ENCODE measurements around the gene SH3PXD2B. TPM values are rescaled to one million over a fixed set of nuclear protein-coding genes. Genes with fewer than 3 reads are reported as not detected.
A peak's percentile ranks its signal among the peaks of the same experiment; 100 is the strongest.

Gene SH3PXD2B
- total RNA-seq (under 1 TPM; 0.12 to 0.21 TPM), total RNA-seq (0.15 to 0.81 reads per million in 2 donors)

DNA sequence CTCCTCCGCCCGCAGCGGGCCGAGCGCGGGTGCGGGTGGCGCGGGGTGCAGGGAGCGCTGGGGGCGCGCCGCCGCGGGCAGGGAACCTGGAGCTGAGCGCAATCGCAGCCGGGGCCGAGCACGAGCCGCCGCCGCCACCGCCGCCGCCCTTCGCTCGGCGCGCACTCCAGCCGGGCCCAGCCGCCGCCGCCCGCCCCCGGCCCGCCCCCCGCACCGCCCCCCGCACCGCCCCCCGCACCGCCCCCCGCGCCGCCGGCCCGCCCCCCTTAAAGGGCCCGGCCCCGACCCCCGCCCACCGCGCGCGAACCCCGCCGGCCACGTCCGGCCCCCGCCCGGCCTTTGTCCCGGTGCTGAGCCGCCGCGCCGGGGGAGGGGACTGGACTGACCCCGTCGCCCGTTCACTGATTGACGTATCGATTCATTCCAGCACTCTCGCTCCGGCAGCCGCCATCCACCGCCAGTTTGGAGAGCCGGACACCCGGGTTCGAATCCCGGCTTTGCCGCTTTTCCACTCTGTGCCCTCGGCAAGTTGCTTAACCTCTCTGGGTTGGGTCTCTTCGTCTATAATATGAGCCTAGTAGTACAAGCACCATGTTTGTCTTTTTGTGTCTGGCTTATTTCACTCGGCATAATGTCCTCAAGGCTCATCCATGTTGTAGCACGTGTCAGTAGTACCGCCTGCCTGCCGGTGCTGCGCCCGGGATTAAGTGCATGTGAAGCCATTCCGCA is at the start of gene SH3PXD2B:
Gene SH3PXD2B, minus strand, starts transcription at position 168 of the 729 bp plus-strand sequence. CDS start 173 bp downstream, outside the sequence.
- H3K9me3 ChIP-seq (ENCODE audit: control insufficient read depth, low read length, poor library complexity, severe bottlenecking) = no peaks in the 10 kb centered on the region
- ATAC-seq (peak; percentile 74), DNase-seq (peak in 2 of 3 donors; percentile 36)
- Mint-ChIP-seq H3K27ac (no peak within 1 kb of the TSS), H3K27me3 (peaks cover 58% of the 10 kb centered on the region), H3K4me3 (peak within 1 kb of the TSS; percentile 94), H3K36me3 (ENCODE audit: low read depth) (peaks cover 7% of the 10 kb centered on the region), H3K4me1 (peaks cover 9% of the 10 kb centered on the region)

DNA sequence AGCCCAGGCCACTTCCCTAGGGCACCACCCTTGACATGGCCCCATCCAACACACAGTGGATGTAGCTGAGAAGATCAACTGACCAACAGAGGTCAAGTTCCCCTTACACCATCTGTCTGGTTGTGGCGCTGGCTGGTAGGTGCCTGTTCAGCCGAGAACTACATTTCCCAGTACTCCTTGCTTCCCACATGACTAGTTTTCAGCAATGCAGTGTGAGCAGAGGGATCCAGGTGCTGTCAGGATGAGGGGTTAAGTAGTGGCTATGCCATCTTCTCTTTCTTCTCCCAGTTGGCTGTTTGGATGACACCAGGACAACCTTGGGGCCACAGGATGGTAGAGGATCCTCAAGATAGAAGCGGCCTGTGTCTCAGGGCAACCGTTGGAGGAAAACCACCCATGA is 48.6 kb upstream of the SH3PXD2B start:
- Mint-ChIP-seq H3K27me3 (peaks cover 51% of the 10 kb centered on the region), H3K4me1 (no peaks in the 10 kb centered on the region), H3K27ac (no peak overlapping the region), H3K4me3 (no peak overlapping the region), H3K36me3 (ENCODE audit: low read depth) (peaks cover 7% of the 10 kb centered on the region)
- no peak for ATAC-seq
- no peak for DNase-seq
- no peaks in the 10 kb centered on the region for H3K9me3 ChIP-seq (ENCODE audit: control insufficient read depth, low read length, poor library complexity, severe bottlenecking)

DNA sequence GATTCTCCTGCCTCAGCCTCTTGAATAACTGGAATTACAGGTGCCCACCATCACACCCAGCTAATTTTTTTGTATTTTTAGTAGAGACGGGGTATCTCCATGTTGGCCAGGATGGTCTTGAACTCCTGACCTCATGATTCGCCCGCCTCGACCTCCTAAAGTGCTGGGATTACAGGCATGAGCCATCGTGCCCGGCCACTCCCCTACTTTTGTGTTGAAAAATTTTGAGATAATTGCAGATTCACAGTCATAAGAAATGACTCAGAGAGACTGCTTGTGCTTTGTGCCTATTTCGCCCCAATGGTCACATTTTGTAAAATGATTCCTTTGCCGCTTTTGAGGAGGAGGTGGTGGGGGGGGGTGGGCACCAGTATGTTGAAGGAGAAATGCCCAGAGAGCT is 48.1 kb upstream of the SH3PXD2B start:
- no peak for DNase-seq

DNA sequence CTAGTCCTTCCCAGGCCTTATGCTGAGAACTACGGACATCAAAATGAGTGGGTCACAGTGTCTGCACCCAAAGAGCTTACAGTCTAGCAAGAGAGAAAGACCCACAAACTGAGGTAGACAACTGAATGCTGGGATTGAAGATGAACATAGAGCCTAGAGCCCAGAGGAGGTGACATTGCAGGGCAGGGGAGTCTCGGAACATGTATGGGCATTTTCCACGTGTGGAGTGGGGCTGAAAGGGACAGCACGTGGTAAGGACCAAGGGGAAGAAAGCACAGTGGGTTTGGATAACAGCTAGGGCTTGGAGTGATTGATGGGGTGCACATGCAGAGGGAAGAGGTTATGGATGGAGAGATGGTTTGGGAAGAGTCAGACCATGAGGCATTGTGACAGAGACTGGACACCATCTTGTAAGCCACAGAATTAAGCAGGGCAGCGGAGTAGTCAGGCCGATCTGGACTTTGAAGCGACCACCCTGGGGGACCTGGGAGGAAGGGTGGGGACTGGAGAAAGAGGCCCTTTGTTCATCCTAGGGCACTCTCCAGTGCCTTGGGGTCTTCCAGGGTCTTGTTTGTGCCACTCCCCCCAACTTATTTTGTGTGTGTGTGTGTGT is 47.5 kb upstream of the SH3PXD2B start:
- Mint-ChIP-seq H3K4me3 (no peak overlapping the region), H3K27ac (no peak overlapping the region), H3K4me1 (no peaks in the 10 kb centered on the region), H3K36me3 (ENCODE audit: low read depth) (peaks cover 2% of the 10 kb centered on the region), H3K27me3 (peaks cover 44% of the 10 kb centered on the region)
- DNase-seq = no peak
- H3K9me3 ChIP-seq (ENCODE audit: control insufficient read depth, low read length, poor library complexity, severe bottlenecking) = no peaks in the 10 kb centered on the region
- no peak for ATAC-seq

More for the DNA sequence above, 48.1 kb upstream of the SH3PXD2B start:
- H3K9me3 ChIP-seq (ENCODE audit: control insufficient read depth, low read length, poor library complexity, severe bottlenecking) = no peaks in the 10 kb centered on the region
- no peak overlapping the region for H3K4me3 Mint-ChIP-seq
- no peak for ATAC-seq
- H3K4me1 Mint-ChIP-seq = no peaks in the 10 kb centered on the region
- H3K27me3 Mint-ChIP-seq = peaks cover 46% of the 10 kb centered on the region
- H3K36me3 Mint-ChIP-seq (ENCODE audit: low read depth) = peaks cover 5% of the 10 kb centered on the region
- H3K27ac Mint-ChIP-seq = no peak overlapping the region

DNA sequence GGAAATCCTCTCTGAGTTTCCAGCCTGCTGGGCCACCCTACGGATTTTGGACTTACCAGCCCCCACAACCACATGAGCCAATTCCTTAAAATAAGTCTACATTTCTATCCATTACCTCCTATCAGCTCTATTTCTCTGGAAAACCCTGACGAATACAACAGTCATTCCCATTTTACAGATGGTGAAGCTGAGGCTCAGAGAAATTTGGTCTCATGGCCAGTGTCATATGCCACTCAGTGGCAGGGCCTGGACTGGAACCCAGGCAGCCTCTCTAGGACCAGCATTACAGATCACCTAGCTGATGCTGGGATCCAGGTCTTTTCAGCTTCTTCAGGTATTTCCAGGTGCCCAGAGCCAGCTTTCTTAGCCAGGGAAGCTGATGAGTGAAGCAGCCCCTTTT is 45.0 kb upstream of the SH3PXD2B start:
- H3K27ac Mint-ChIP-seq = no peak overlapping the region
- H3K27me3 Mint-ChIP-seq = peaks cover 42% of the 10 kb centered on the region
- DNase-seq (no peak), ATAC-seq (no peak)
- no peaks in the 10 kb centered on the region for H3K4me1 Mint-ChIP-seq
- peaks cover 2% of the 10 kb centered on the region for H3K36me3 Mint-ChIP-seq (ENCODE audit: low read depth)
- H3K4me3 Mint-ChIP-seq = no peak overlapping the region
- H3K9me3 ChIP-seq (ENCODE audit: control insufficient read depth, low read length, poor library complexity, severe bottlenecking) = no peaks in the 10 kb centered on the region

DNA sequence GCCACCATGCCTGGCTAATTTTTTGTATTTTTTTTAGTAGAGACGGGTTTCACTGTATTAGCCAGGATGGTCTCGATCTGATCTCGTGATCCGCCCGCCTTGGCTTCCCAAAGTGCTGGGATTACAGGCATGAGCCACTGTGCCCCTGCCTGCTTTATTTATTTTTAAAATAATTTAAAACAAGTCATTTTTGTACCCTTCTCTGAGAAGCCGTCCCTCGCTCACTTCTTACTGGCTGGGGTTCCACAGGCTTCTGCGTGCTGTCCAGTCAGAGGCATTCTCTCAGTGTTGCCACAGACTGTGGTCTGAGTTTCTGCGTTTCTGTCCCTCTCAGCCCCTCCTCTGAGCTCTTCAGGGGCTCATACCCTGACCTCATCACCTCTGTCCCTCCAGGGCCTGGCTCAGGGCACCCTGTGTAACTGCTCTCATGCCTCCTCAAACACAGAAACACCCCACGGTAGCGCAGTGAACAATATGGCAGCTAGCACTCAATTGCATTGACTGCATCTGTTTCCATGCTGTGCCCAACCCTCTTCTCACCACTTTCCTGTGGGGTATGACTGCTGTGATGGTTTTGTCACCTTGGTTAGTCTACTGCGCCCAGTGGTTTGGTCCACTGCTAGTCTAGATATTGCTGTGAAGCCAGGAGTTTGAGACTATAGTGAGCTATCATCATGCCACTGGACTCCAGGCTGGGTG is 44.3 kb upstream of the SH3PXD2B start:
- no peak for ATAC-seq
- Mint-ChIP-seq H3K4me3 (no peak overlapping the region), H3K27me3 (peaks cover 48% of the 10 kb centered on the region), H3K27ac (no peak overlapping the region), H3K36me3 (ENCODE audit: low read depth) (peaks cover 2% of the 10 kb centered on the region), H3K4me1 (no peaks in the 10 kb centered on the region)
- H3K9me3 ChIP-seq (ENCODE audit: control insufficient read depth, low read length, poor library complexity, severe bottlenecking) = no peaks in the 10 kb centered on the region
- DNase-seq = no peak

DNA sequence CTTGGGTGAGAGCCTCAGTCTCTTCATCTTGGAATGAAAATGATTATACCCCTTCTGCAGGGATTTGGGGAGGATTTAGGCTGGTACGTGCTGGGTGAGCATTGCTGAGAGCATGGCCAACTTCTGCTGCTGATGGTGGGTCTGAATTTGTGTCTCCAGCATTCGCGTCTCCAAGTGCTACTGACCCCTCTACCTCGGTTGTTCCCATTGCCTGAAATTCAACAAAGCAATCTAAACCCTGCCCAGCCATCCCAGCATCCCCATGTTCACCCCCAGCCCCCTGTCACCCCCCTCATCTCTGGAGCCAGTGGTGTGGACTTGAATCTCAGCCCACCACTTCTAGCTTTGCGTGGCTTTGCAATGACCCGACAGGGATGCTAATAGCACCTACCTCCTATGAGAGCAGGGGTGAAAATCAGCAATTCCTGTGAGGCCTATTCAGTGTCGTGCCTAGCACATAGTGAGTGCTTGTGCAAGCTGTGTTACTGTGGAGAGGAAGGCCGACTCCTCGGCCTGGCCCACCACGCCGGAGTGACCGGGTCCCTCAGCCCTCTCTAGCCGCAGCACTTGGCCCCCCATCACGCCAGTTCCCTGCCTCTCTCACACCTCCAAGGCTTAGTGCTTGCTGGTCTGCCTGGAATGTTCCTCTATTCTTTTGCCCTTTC is 43.4 kb upstream of the SH3PXD2B start:
- no peak overlapping the region for H3K27ac Mint-ChIP-seq
- peaks cover 43% of the 10 kb centered on the region for H3K27me3 Mint-ChIP-seq
- H3K36me3 Mint-ChIP-seq (ENCODE audit: low read depth) = no peaks in the 10 kb centered on the region
- no peaks in the 10 kb centered on the region for H3K4me1 Mint-ChIP-seq
- ATAC-seq (no peak), DNase-seq (no peak)
- no peak overlapping the region for H3K4me3 Mint-ChIP-seq
- no peaks in the 10 kb centered on the region for H3K9me3 ChIP-seq (ENCODE audit: control insufficient read depth, low read length, poor library complexity, severe bottlenecking)

DNA sequence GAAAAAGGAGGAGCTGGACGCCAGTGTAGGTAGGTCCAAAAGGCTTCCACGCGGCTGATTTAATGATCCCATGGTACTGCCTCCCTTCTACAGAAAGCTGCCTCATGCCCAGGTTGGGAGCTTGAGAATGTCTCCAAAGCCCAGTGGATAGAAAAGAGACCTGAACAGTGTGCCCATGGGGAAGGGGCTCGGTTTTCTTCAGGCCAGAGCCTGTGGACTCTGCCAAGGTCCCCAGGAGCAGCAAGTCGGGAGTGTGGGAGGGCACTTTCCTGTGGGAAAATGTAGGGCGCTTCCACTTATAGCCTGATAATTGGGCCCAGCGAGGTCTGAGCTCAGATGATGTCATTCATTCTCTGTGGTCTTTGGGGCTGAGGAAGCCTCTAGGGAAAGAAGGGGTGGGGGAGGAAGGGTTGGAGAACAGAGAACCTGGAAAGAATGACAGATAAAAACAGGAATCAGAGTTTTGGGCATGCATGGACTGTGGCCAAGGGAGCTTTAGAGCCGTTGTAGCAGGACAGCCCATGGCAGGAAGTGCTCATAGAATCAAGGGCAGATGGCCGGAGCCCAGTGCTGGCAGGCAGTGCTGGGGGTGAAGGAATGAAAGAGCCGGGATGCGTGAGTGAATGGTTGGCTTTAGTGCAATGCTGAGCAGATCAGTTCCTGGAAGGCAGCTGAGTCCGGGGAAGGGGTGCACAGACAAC is 42.5 kb upstream of the SH3PXD2B start:
- no peak overlapping the region for H3K27ac Mint-ChIP-seq
- H3K4me1 Mint-ChIP-seq = no peaks in the 10 kb centered on the region
- ATAC-seq = no peak
- no peaks in the 10 kb centered on the region for H3K36me3 Mint-ChIP-seq (ENCODE audit: low read depth)
- no peaks in the 10 kb centered on the region for H3K9me3 ChIP-seq (ENCODE audit: control insufficient read depth, low read length, poor library complexity, severe bottlenecking)
- no peak for DNase-seq
- no peak overlapping the region for H3K4me3 Mint-ChIP-seq
- H3K27me3 Mint-ChIP-seq = peaks cover 49% of the 10 kb centered on the region

DNA sequence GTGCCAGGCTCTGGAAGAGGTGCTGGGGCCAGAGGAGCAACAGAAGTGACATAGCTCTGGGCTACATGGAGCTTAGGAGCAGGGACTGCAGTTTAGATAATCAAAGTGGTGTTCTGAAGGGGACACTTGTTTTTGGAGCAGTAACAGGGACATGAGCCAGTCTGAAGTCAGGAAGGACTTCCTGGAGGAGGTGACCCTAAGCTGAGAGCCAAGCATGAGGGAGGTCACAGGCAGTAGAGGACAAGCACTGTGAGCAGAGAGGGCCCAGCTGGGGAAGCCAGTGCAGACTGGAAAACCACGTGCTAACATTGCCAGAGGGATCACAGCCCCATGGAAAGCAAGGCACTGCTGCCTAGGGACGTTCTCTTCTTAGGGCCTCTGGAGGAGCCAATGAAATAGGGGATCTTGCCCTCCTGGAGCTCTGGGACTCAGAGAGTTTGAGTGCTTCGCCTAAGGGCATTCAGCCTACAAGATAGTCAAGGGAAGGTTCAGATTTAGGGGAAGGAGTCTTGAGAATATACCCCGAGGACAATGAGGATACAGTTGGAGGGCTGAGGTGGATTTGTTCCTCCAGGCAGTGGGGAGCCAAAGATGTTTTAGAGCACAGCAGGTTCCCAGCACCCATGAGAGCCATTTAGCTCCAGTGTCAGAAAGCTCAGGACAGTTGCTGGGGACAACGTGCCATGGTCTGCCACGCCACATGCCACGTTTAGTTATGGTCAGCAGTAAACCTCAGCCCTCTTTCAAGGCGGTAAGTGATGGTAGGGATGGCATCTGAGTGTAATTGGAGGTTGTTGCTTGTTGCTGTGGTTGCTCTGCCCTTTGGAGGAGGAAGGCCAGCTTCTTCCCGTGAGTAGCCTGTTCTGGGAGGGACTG is 40.5 kb upstream of the SH3PXD2B start:
- Mint-ChIP-seq H3K4me3 (no peak overlapping the region), H3K27ac (no peak overlapping the region), H3K36me3 (ENCODE audit: low read depth) (no peaks in the 10 kb centered on the region), H3K4me1 (no peaks in the 10 kb centered on the region), H3K27me3 (peaks cover 66% of the 10 kb centered on the region)
- DNase-seq (no peak), ATAC-seq (no peak)
- no peaks in the 10 kb centered on the region for H3K9me3 ChIP-seq (ENCODE audit: control insufficient read depth, low read length, poor library complexity, severe bottlenecking)

DNA sequence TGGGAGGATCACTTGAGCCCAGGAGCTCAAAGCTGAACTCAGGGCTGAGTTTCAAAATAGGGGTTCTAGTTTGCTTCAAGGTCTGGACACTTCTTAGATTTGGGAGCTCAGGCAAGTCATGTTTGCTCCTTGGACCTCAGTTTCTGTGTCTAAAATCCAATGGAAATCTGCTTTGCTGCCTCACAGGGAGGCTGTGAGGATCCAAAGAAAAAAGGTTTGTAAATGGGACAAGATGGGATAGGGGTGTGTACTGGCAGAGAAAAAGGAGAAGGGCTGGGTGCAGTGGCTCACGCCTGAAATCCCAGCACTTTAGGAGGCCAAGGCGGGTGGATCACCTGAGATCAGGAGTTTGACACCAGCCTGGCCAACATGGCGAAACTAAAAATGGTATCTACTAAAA is 39.6 kb upstream of the SH3PXD2B start:
- ATAC-seq (no peak), DNase-seq (no peak)
- no peaks in the 10 kb centered on the region for H3K9me3 ChIP-seq (ENCODE audit: control insufficient read depth, low read length, poor library complexity, severe bottlenecking)
- Mint-ChIP-seq H3K36me3 (ENCODE audit: low read depth) (no peaks in the 10 kb centered on the region), H3K4me3 (no peak overlapping the region), H3K27me3 (peaks cover 76% of the 10 kb centered on the region), H3K4me1 (peaks cover 3% of the 10 kb centered on the region), H3K27ac (no peak overlapping the region)

DNA sequence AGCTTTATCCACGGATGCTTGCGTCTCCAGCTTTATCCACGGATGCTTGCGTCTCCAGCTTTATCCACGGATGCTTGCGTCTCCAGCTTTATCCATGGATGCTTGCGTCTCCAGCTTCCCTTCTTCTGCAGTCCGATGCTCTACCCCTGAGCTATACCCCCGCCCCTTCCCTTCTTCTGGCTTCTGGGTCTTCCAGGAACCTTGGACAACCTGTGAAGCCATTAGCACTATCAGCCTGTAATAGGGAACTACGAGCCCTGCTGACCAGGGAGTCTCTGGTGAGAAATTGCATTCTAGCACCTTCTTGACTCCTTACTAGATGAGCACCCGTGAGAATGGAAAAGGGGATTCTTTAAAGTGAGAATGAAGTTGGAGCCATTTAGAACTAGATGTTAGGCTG is 39.1 kb upstream of the SH3PXD2B start:
- peaks cover 74% of the 10 kb centered on the region for H3K27me3 Mint-ChIP-seq
- DNase-seq (no peak), ATAC-seq (no peak)
- H3K4me3 Mint-ChIP-seq = no peak overlapping the region
- H3K27ac Mint-ChIP-seq = no peak overlapping the region
- H3K9me3 ChIP-seq (ENCODE audit: control insufficient read depth, low read length, poor library complexity, severe bottlenecking) = no peaks in the 10 kb centered on the region
- H3K4me1 Mint-ChIP-seq = peaks cover 3% of the 10 kb centered on the region
- no peaks in the 10 kb centered on the region for H3K36me3 Mint-ChIP-seq (ENCODE audit: low read depth)

DNA sequence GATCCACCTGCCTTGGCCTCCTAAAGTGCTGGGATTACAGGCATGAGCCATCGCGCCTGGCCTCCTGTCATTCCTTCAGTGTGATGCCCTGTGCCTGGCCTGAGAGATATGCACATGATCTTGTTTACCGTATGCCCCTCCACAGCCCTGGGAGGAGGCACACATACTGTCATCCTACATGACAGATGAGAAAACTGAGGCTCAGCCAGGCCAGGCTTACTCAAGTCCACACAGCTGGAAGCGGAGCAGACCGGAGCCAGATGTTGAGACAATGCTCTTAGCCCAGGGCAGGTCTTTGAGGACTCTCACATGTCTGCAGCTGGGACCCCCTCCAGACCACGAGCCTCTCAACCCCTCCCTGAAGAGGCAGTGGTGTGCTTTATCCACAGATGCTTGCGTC is 38.7 kb upstream of the SH3PXD2B start:
- ATAC-seq = no peak

More for the DNA sequence above, 38.7 kb upstream of the SH3PXD2B start:
- no peak for DNase-seq
- H3K4me3 Mint-ChIP-seq = no peak overlapping the region
- peaks cover 2% of the 10 kb centered on the region for H3K36me3 Mint-ChIP-seq (ENCODE audit: low read depth)
- H3K27ac Mint-ChIP-seq = no peak overlapping the region
- H3K4me1 Mint-ChIP-seq = peaks cover 3% of the 10 kb centered on the region
- H3K9me3 ChIP-seq (ENCODE audit: control insufficient read depth, low read length, poor library complexity, severe bottlenecking) = no peaks in the 10 kb centered on the region
- peaks cover 77% of the 10 kb centered on the region for H3K27me3 Mint-ChIP-seq
